CD4-positive, alpha-beta T cell (primary cell): ENCODE data around the gene DDX56. TPM values are rescaled to one million over a fixed set of nuclear protein-coding genes. Genes with fewer than 3 reads are reported as not detected.

Experiments used
- ATAC-seq: fragments of 200-7000 bp; cut with Tn5 transposase; one replicate; pipeline ENCODE4 v1.10.0; 2022; ENCODE audit warnings: mild to moderate bottlenecking; ENCODE audit not compliant: poor library complexity
- CTCF ChIA-PET: fragments of 350-600 bp; sonication (Branson Sonifier 250); formaldehyde crosslinking; loops from one replicate; lab custom pipeline; 2021; ENCODE audit warnings: antibody characterized with exemption, inconsistent platforms; lab: Charles Lee
- POLR2A ChIA-PET: fragments of 350-600 bp; sonication (Branson Sonifier 250); formaldehyde crosslinking; loops from one replicate; lab custom pipeline; 2021; ENCODE audit warnings: antibody characterized with exemption, inconsistent platforms; lab: Charles Lee
- DNase-seq, 14 experiments: peaks; one replicate each; pipeline ENCODE4 v3.0.0-alpha.2; 2013 to 2020; ENCODE audit warnings: mixed read lengths in 2 of 14
- H3K27ac ChIP-seq, 2 donors: one replicate each; pipeline versions ENCODE4 v1.5.1 to v1.7.0; 2013; ENCODE audit warnings: low read length in 2 of 2, low read depth in 1 of 2, mild to moderate bottlenecking in 1 of 2
- H3K27me3 ChIP-seq, 2 experiments: 1 replicate in 1 of 2; 2 replicates in 1 of 2; pipeline versions ENCODE4 v1.6.1 to v1.7.0; 2013; ENCODE audit warnings: low read length in 2 of 2, control low read depth in 1 of 2, mild to moderate bottlenecking in 1 of 2, moderate library complexity in 1 of 2; ENCODE audit not compliant: insufficient read depth in 2 of 2, control insufficient read depth in 1 of 2
- H3K36me3 ChIP-seq: one replicate; pipeline ENCODE4 v1.6.1; 2013; ENCODE audit warnings: low read length, control low read depth; ENCODE audit not compliant: insufficient read depth
- H3K4me1 ChIP-seq: one replicate; pipeline ENCODE4 v1.6.1; 2013; ENCODE audit warnings: low read length, control low read depth; ENCODE audit not compliant: insufficient read depth
- H3K4me3 ChIP-seq: one replicate; pipeline ENCODE4 v1.5.1; 2013; ENCODE audit warnings: mild to moderate bottlenecking, low read length, moderate library complexity
- H3K9me3 ChIP-seq, 2 experiments: 1 replicate in 1 of 2; 2 replicates in 1 of 2; pipeline versions ENCODE4 v1.6.1 to v1.7.0; 2013; ENCODE audit warnings: low read length in 2 of 2, mild to moderate bottlenecking in 2 of 2, control low read depth in 1 of 2, moderate library complexity in 1 of 2; ENCODE audit not compliant: control insufficient read depth in 1 of 2, insufficient read depth in 1 of 2
- H3K27ac Mint-ChIP-seq: one replicate; pipeline ENCODE4 v1.8.0; 2020; ENCODE audit warnings: mixed read lengths
- H3K27me3 Mint-ChIP-seq: one replicate; pipeline ENCODE4 v1.8.0; 2021; ENCODE audit warnings: mixed read lengths
- H3K36me3 Mint-ChIP-seq: one replicate; pipeline ENCODE4 v1.8.0; 2021; ENCODE audit warnings: low read depth, mixed read lengths
- H3K4me1 Mint-ChIP-seq: one replicate; pipeline ENCODE4 v1.8.0; 2021; ENCODE audit warnings: low read depth, mixed read lengths
- H3K4me3 Mint-ChIP-seq: one replicate; pipeline ENCODE4 v1.8.0; 2020; ENCODE audit warnings: mild to moderate bottlenecking, mixed read lengths
- H3K9me3 Mint-ChIP-seq: one replicate; pipeline ENCODE4 v1.8.0; 2020; ENCODE audit warnings: mixed read lengths
- CTCF ChIP-seq: fragments of 200-600 bp; IDR thresholded peaks from one replicate; pipeline ENCODE4 v1.8.0; 2022; ENCODE audit warnings: antibody characterized with exemption, mild to moderate bottlenecking
- intact Hi-C, 2 experiments: fragments of 100-400 bp; cut with DNase I in 1 of 2; cut with micrococcal nuclease in 1 of 2; formaldehyde crosslinking; loops; one replicate each; pipeline versions ENCODE4 v1.15.1 to v1.9.0; 2023 to 2025; cut with DNase I, micrococcal nuclease
- total RNA-seq, 174 experiments: library from RNA in 2 of 174; stranded (reverse) in 2 of 174; gene quantifications; one replicate each; pipeline ENCODE4 v1.2.3 and lab custom pipeline; 2021 to 2026

DDX56 gene
- total RNA-seq, 2 experiments from 2014 or later: 126 to 127 TPM

DNA sequence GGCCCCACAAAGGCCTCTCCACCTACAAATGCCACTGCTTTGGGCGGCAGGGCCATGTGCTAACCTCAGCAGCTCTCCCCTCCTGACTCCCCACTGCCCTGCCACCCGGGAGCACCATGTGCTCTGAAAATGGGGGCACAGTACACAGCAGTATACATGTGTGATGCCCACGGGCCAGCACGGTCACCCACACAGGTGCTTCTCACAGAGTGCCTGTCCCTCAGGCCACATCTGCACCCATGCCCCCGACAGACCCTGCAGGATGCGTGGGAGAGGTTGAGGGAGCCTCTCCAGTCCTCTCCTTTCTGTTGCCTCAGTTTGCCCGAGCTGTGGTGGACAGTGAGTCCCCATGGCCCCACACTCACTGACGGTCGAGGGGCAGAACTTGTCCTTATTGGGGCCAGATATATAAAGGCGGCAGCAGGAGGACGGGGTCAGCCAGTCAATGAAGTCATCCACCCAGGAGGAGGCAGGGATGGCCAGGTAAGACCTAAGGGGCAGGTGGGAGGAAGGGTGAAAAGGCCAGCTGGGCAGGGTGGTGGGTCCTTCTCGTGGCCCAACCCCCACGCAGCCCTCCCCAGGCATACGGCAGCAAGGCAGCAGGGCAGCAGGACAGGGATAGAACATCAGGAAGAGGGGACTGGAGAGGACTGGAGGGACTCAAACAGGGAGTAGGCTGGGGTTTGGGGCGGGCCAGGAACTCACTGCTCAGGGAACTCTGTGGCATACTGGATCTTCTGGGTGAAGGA is 52.2 kb downstream of the DDX56 start:
- ATAC-seq (no peak), DNase-seq (no peak)
- Mint-ChIP-seq H3K4me1 (no peaks in the 10 kb centered on the region), H3K27me3 (no peaks in the 10 kb centered on the region), H3K27ac (no peak overlapping the region), H3K9me3 (peaks cover 5% of the 10 kb centered on the region), H3K36me3 (peaks cover 12% of the 10 kb centered on the region), H3K4me3 (no peak overlapping the region)
- ChIA-PET CTCF (no interaction called here), POLR2A (no interaction called here)
- Histone ChIP-seq H3K27me3 (peaks cover 0 to 6% of the 10 kb centered on the region in 2 experiments), H3K36me3 (no peaks in the 10 kb centered on the region), H3K4me1 (no peaks in the 10 kb centered on the region), H3K9me3 (peaks cover 10 to 16% of the 10 kb centered on the region in 2 experiments), H3K4me3 (no peak overlapping the region), H3K27ac (no peak overlapping the region)
- TF ChIP-seq CTCF: no peak
- intact Hi-C loops: no loop called here

GRCh38 chr7:44520574-44520973 is 53.1 kb downstream of the DDX56 start:
- H3K4me1 ChIP-seq: no peaks in the 10 kb centered on the region
- DNase-seq (no peak), ATAC-seq (no peak)
- peaks cover 0 to 6% of the 10 kb centered on the region in 2 experiments for H3K27me3 ChIP-seq
- no peak overlapping the region for H3K27ac Mint-ChIP-seq
- intact Hi-C loops: no loop called here
- POLR2A ChIA-PET: no interaction called here
- no peak overlapping the region for H3K27ac ChIP-seq
- TF ChIP-seq CTCF: no peak
- H3K4me1 Mint-ChIP-seq: no peaks in the 10 kb centered on the region
- H3K27me3 Mint-ChIP-seq: no peaks in the 10 kb centered on the region
- no peaks in the 10 kb centered on the region for H3K36me3 ChIP-seq
- H3K4me3 Mint-ChIP-seq: no peak overlapping the region
- H3K9me3 Mint-ChIP-seq: peaks cover 5% of the 10 kb centered on the region
- CTCF ChIA-PET: no interaction called here
- H3K9me3 ChIP-seq: peaks cover 8 to 10% of the 10 kb centered on the region in 2 experiments
- H3K36me3 Mint-ChIP-seq: peaks cover 12% of the 10 kb centered on the region
- no peak overlapping the region for H3K4me3 ChIP-seq

DNA sequence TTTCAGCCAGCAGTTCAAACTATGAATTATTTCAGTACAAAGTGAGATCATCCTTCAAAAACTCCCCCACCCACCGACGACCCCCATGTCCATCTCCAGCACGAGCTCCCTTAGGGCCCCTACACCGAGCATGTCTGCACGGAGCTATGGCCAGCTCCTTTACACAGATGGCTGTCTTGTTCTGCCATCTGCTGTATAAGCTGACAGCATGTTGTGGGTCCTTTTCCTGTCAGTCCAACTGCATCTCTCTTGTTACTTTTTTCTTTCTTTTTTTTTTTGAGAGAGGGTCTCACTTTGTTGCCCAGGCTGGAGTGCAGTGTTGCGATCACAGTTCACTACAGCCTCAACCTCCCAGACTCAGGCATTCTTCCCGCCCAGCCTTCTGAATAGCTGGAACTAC is 54.2 kb downstream of the DDX56 start:
- H3K9me3 Mint-ChIP-seq: no peaks in the 10 kb centered on the region
- ChIA-PET POLR2A (interaction anchor here (1.2 kb wide), 1 partner anchor 30 kb away, joined by 4 read pairs; the partner anchor contains the start of gene NUDCD3), CTCF (no interaction called here)
- Histone ChIP-seq H3K27me3 (peaks cover 0 to 6% of the 10 kb centered on the region in 2 experiments), H3K4me1 (no peaks in the 10 kb centered on the region), H3K4me3 (no peak overlapping the region), H3K27ac (no peak overlapping the region), H3K36me3 (no peaks in the 10 kb centered on the region), H3K9me3 (peaks cover 3 to 6% of the 10 kb centered on the region in 2 experiments)
- H3K4me1 Mint-ChIP-seq: no peaks in the 10 kb centered on the region
- no peak for DNase-seq
- H3K4me3 Mint-ChIP-seq: no peak overlapping the region
- H3K27me3 Mint-ChIP-seq: no peaks in the 10 kb centered on the region
- intact Hi-C loops: no loop called here
- H3K27ac Mint-ChIP-seq: no peak overlapping the region
- TF ChIP-seq CTCF: no peak
- peaks cover 6% of the 10 kb centered on the region for H3K36me3 Mint-ChIP-seq
- no peak for ATAC-seq
